ENCODE data around the gene EHD4.

The EHD4 gene

DNA sequence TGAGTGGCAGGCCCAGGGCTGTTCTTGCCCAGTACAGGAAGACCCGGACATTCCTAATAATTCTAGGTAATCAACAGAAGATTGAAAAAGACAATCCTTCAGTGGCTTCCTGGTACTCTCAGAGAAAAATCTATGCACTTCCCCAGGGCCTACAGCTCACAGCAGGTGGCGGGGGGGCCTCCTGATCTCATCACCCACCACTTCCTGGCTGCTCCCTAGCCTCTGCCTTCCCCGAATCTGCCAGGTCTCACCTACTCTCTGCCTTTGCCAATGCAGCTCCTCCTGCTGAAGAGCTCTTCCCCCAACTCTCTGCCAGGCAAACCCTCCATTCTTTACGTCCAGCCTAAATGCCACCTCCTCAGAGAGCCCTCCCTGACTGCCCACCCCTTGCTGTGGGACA is 37.5 kb downstream of the EHD4 start:
- peaks cover 11% of the 10 kb centered on the region for H3K36me3 Mint-ChIP-seq (ENCODE audit: low read depth)
- H3K27me3 Mint-ChIP-seq (ENCODE audit: low read depth), result no peaks in the 10 kb centered on the region
- no peaks in the 10 kb centered on the region for H3K9me3 Mint-ChIP-seq
- H3K4me1 Mint-ChIP-seq (ENCODE audit: low read depth), result peaks cover 58% of the 10 kb centered on the region
- peak overlapping the region; percentile 78 for H3K4me3 Mint-ChIP-seq
- H3K27ac Mint-ChIP-seq, result peak overlapping the region; percentile 100

DNA sequence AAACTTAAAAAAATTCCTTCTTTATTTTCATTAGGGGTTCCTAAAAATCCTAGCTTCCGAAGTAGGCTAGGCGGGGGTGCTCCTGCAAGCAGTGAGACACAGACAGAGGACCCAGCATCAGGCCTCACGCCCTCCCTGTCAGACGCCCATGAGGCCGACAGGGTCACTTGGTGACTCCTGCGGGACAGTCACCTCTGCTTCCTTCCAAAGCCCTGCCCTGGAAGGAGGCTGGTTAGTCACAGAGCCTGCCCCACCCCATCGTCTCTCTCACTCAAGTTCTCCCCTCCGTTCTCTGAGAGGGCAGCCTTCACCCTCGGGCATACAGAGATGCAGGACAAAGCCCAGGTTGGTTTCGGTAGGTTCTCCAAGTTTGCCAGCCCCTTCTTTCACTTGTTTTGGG is 38.6 kb downstream of the EHD4 start:
- Mint-ChIP-seq H3K36me3 (ENCODE audit: low read depth) (peaks cover 11% of the 10 kb centered on the region), H3K27ac (peak overlapping the region; percentile 100), H3K9me3 (no peaks in the 10 kb centered on the region), H3K4me1 (ENCODE audit: low read depth) (peaks cover 65% of the 10 kb centered on the region), H3K4me3 (no peak overlapping the region), H3K27me3 (ENCODE audit: low read depth) (no peaks in the 10 kb centered on the region)

DNA sequence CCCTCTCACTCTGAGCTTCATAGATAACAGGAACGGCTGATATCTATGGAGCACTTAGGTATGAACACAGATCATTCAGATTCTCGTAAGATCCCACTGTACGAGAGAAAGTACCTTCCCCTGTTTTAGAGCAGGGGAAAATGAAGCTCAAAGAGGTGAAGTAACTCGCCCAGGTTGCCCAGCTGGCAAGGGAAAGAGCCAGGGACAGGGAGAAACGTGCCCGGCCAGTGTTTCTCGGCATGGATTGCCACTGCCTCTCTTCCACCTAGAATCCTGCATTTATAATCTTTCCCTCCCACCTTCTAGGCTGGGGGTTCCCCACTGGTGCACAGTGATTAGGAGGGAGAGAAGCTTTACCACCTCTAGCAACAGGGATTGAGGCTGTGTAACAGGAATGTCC is 39.0 kb downstream of the EHD4 start:
- Mint-ChIP-seq H3K9me3 (no peaks in the 10 kb centered on the region), H3K4me3 (no peak overlapping the region), H3K27me3 (ENCODE audit: low read depth) (no peaks in the 10 kb centered on the region), H3K36me3 (ENCODE audit: low read depth) (peaks cover 11% of the 10 kb centered on the region), H3K4me1 (ENCODE audit: low read depth) (peaks cover 63% of the 10 kb centered on the region), H3K27ac (peak overlapping the region; percentile 100)

DNA sequence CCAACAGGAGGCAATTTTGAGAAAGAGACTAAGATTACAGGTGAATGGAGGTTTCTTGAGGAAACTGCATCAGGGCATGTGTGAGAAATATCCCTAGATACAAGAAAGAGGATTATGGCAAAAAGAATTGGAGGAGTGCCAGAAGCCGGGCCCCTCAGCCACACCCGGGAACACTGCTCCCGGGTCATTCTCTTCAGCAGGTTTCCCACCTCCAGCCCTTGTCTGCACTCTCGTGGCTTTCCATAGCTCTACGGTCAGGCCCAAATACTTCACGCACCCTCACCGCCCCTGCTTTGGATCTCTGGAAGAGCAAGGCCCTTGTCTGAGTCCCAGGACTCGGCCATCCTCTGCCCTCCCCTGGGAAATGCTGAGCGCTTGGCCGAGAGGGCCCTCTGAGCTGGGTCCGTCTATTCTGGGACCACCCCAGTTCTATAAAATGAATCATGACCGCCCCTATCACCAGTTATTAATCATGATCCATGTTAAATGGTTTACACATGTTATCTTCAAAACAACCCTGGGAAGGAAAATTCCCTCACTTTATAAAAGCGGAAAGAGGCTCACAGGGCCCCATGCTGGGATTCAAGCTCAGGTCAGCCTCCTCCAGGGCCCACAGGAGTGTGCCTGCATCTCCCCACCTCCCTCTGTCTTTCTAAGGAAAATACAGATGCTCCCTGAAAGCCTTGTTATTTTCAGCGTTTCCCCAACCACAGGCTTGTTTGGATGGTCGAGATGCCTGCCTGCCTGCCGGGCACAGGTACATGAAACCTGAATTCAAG is 39.7 kb downstream of the EHD4 start:
- Mint-ChIP-seq H3K27ac (peak overlapping the region; percentile 100), H3K36me3 (ENCODE audit: low read depth) (peaks cover 11% of the 10 kb centered on the region), H3K9me3 (no peaks in the 10 kb centered on the region), H3K4me1 (ENCODE audit: low read depth) (peaks cover 58% of the 10 kb centered on the region), H3K27me3 (ENCODE audit: low read depth) (no peaks in the 10 kb centered on the region), H3K4me3 (no peak overlapping the region)

DNA sequence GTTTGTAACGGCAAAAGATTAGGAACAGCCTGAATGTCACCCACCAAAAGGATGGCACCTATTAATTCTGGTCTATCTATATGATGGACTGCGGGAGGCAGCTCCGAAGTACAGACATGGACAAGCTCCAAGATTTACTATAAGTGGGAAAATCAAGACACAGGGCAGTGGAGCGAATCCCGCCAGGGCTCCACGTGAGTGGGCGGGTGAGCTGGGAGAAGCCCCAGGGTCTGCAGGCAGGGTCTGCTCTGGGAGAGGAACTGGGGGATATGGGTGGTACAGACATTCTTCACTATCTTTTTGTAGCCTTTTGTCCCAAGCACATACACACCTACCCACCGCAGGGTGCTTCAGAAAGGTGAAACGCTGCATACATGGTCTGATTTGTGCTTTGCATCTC is 40.3 kb downstream of the EHD4 start:
- no peak overlapping the region for H3K27ac Mint-ChIP-seq
- H3K9me3 Mint-ChIP-seq, result no peaks in the 10 kb centered on the region
- H3K36me3 Mint-ChIP-seq (ENCODE audit: low read depth), result peaks cover 14% of the 10 kb centered on the region
- no peaks in the 10 kb centered on the region for H3K27me3 Mint-ChIP-seq (ENCODE audit: low read depth)
- peaks cover 56% of the 10 kb centered on the region for H3K4me1 Mint-ChIP-seq (ENCODE audit: low read depth)
- no peak overlapping the region for H3K4me3 Mint-ChIP-seq

DNA sequence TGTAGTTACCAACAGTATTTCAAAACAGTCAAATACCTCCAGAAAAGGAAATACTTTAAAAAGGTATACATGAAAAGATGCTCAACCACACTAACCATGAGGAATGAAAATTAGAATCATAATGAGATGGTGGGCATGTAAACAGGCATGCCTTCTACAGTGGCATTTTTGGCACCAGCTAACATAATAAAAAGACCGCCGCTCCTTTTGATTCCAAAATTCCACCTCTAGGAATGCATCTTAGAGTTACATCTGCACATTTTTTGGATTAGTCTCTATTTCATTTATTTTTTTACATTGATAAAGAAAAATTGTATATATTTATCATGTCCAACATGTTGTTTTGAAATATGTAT is 41.5 kb downstream of the EHD4 start:
- H3K27me3 Mint-ChIP-seq (ENCODE audit: low read depth), result no peaks in the 10 kb centered on the region
- H3K4me1 Mint-ChIP-seq (ENCODE audit: low read depth), result peaks cover 54% of the 10 kb centered on the region
- H3K9me3 Mint-ChIP-seq, result no peaks in the 10 kb centered on the region
- no peak overlapping the region for H3K4me3 Mint-ChIP-seq
- H3K36me3 Mint-ChIP-seq (ENCODE audit: low read depth), result peaks cover 13% of the 10 kb centered on the region
- H3K27ac Mint-ChIP-seq, result no peak overlapping the region

DNA sequence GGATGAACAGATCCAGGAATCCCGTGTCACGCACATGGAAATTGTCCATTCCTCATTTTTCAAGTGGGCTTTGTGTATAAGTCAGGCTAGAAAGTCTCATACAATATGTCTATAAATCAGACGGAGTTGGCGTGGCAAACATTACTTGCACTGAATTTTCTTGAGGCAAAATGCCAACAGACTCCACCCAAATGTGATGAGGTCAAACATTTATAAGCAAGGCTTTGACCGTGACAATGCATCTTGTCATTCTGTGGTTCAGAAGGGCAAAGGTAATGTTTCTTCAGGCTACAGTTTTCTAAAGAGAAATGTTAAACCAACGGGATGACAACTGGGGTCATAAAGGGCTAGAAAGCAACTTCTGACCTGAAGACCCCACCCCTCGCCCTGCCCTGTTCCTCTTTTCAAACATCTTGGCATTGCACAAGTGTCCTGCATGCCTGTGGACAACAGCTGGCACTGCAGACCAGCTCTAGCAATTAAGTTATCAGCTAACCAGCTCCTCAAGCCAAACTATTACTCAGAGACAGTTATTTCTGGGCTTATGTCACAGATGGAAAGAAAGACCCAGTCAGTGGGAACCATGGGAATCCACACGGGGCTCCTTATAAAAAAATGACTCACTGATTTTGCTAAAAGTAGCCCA is 42.0 kb downstream of the EHD4 start:
- Mint-ChIP-seq H3K4me1 (ENCODE audit: low read depth) (peaks cover 52% of the 10 kb centered on the region), H3K27ac (no peak overlapping the region), H3K36me3 (ENCODE audit: low read depth) (peaks cover 13% of the 10 kb centered on the region), H3K27me3 (ENCODE audit: low read depth) (no peaks in the 10 kb centered on the region), H3K4me3 (no peak overlapping the region), H3K9me3 (no peaks in the 10 kb centered on the region)

DNA sequence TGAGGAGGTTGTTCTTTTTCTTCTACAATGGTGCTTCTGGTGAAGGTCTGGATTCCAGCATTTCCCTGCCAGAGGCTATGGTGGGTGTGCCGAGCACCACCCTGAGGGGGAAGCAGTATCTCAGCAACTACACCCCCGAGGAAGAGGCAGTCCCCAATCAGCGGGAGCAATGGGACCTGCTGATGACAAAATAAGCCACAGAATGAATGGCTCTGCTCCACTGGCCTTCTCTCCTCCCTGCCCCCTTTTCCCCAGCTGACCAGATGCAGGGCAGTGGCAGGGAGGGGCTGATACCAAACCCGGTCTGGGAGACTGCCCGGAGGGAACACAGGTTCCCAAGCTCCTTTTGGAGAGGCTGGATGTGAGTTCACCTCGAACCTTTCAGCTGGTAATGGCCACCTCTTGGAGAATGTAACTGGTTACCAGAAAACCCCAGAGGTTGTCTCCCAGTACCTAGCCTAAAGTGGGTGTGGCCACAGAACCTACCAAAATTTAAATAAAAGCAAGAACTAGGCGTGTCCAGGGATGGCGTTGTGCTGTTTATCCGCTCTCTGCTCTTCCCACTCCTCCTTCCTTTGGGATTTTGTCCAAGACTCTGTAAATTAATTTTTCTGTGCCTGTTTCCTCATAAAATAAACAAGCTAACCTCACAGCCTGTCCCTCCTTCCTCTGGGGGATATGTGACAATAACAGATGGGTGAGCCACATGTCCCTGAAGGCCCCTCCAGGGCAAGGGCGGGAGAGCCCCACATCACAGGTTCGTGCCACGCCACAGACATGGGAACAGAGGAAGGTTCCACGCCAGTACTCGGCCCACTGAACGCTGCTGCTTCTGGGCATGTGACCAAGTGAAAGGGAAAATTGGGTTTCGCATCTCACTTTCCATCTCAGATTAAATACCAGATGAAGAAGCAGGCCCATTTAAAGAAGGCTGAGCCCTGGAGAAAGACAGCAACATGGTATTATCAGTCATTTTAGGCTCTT is 43.4 kb downstream of the EHD4 start:
- H3K36me3 Mint-ChIP-seq (ENCODE audit: low read depth), result peaks cover 18% of the 10 kb centered on the region
- H3K27ac Mint-ChIP-seq, result no peak overlapping the region
- no peaks in the 10 kb centered on the region for H3K27me3 Mint-ChIP-seq (ENCODE audit: low read depth)
- peaks cover 44% of the 10 kb centered on the region for H3K4me1 Mint-ChIP-seq (ENCODE audit: low read depth)
- no peak overlapping the region for H3K4me3 Mint-ChIP-seq
- no peaks in the 10 kb centered on the region for H3K9me3 Mint-ChIP-seq

DNA sequence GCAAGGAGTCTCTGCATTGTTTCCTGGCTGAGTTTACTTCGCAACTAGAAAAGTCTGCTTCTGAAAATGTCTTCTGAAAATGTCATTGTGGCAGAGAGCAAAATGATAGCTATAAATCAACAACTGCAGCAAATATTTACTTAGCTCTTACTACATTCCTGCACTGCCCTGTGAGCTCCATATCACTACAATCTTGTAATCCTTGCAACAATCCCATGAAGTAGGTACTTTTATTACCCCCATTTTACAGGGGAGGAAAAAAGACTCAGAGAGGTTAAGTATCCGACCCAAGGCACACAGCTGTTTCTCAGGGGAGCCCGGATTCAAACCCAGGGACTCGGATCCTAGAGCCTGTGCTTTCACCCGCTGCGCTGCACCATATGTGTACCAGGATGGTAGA is 44.3 kb downstream of the EHD4 start:
- H3K4me3 Mint-ChIP-seq, result no peak overlapping the region
- peaks cover 47% of the 10 kb centered on the region for H3K4me1 Mint-ChIP-seq (ENCODE audit: low read depth)
- H3K27me3 Mint-ChIP-seq (ENCODE audit: low read depth), result no peaks in the 10 kb centered on the region
- no peak overlapping the region for H3K27ac Mint-ChIP-seq
- peaks cover 21% of the 10 kb centered on the region for H3K36me3 Mint-ChIP-seq (ENCODE audit: low read depth)
- no peaks in the 10 kb centered on the region for H3K9me3 Mint-ChIP-seq

DNA sequence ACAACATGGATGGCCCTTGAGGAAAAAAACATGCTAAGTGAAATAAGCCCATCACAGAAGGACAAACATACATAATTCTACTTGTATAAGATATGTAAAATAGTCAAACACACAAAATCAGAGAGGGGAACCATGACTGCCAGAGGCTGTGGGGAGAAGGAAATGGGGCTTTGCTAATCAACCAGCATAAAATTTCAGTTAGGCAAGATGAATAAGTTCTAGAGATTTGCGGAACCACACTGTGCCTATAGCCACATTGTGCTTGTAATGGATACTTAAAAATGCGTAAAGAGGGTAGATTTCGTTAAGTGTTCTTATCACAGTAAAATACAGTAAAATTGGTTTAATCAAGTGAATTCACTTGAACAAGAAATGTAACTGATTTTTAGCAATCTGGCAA is 44.8 kb downstream of the EHD4 start:
- Mint-ChIP-seq H3K27me3 (ENCODE audit: low read depth) (no peaks in the 10 kb centered on the region), H3K9me3 (no peaks in the 10 kb centered on the region), H3K36me3 (ENCODE audit: low read depth) (peaks cover 20% of the 10 kb centered on the region), H3K4me3 (no peak overlapping the region), H3K27ac (no peak overlapping the region), H3K4me1 (ENCODE audit: low read depth) (peaks cover 45% of the 10 kb centered on the region)

DNA sequence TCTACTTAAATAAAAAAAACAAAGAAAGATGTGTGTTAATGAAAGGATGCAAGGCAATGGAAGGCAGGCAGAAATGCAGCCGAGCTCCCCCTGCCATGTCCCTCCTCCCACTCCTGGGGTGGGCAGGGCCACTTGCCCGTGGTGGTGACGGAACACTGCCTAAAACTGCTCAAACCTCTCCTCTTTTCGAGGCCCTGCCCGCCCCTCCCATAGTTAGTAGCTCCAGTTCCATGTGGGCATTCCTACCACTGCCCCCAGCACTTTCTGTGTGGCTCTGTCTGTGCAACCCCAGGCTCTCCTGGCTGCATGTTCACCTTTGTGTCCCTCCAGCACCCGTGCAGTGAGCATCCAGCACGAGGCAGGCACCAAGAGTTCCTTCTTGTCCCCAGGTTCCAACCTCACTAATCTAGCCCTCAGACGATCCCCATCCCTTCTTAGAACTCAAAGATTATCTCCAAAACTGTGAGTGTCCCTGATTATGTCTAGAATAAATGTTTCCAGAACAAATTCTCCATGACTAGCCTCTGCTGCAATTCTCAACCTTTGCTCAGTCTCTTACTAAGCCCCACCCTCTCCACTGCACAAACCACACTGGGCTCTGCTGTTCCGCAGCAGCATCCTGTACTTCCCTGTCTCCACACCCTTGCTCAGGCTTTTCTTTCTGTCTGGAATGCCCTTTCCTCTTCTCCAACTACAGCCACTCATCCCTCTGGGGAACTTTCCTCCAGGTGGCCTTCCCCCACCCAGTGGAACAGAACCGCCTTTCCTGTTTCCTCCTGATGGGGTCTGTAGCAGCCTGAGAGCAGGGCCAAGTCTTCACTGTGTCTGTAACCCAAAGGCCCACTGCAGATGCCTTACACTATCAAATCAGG is 45.9 kb downstream of the EHD4 start:
- Mint-ChIP-seq H3K9me3 (no peaks in the 10 kb centered on the region), H3K4me3 (peak overlapping the region; percentile 27), H3K27ac (peak overlapping the region; percentile 81), H3K36me3 (ENCODE audit: low read depth) (peaks cover 22% of the 10 kb centered on the region), H3K27me3 (ENCODE audit: low read depth) (no peaks in the 10 kb centered on the region), H3K4me1 (ENCODE audit: low read depth) (peaks cover 50% of the 10 kb centered on the region)

DNA sequence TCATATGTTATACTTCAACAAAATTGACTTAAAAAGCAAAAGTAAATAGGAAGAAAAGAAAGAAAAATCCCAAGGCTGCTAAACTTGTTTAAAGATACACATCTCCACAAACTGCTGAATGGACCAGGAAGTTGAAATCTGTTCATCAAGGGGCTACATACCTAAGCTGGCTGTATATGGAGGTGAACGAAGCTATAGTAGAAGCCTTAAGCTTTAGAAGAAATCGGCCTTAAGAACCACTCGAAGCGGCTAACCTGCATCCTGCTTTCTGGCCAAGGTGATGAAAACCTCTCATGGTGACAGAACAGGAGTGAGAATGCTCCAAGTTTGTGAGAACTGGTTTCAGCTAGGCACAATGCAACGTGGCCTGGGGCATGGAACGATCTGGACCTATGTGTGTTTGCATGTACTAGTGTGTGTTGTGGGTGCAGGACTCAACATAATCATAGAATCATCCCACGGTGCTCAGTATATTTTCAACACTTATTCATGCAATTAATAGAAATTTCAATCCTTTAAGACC is 47.2 kb downstream of the EHD4 start:
- Mint-ChIP-seq H3K27me3 (ENCODE audit: low read depth) (no peaks in the 10 kb centered on the region), H3K27ac (peak overlapping the region; percentile 6), H3K36me3 (ENCODE audit: low read depth) (peaks cover 24% of the 10 kb centered on the region), H3K9me3 (no peaks in the 10 kb centered on the region), H3K4me3 (no peak overlapping the region), H3K4me1 (ENCODE audit: low read depth) (peaks cover 55% of the 10 kb centered on the region)

DNA sequence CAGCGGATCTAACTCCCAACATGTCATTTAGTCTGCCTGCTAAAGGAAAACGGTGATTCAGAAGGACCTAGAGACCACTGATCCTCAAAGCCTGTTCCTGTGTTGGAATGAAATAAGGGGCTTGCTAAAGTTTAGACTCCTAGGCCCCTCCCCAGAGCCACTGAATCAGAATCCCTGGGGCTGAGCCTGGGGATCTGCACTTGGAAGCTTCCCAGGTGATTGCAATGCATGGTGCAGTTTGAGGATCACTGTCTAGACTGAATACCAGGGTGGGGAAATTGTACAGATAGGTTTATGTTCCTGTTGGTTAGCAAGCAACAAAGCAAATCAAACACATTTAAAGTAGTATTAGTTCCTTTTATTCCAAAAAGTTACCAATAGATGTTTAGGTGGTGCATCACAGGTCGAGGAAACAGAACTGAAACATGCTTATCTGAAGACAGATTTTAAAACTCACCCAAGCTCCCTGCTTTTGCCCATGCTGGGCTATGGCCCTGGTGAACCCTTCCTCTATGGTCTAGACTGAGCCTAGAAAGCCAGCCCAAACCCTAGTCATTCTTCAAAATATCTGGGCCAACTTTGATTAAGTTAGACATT is 48.9 kb downstream of the EHD4 start:
- Mint-ChIP-seq H3K9me3 (no peaks in the 10 kb centered on the region), H3K27ac (no peak overlapping the region), H3K36me3 (ENCODE audit: low read depth) (peaks cover 29% of the 10 kb centered on the region)

More for the DNA sequence above, 48.9 kb downstream of the EHD4 start:
- Mint-ChIP-seq H3K27me3 (ENCODE audit: low read depth) (no peaks in the 10 kb centered on the region), H3K4me3 (no peak overlapping the region), H3K4me1 (ENCODE audit: low read depth) (peaks cover 46% of the 10 kb centered on the region)
